H54 (cell line): ENCODE data around the gene CXCR3.
"Not testable (repeated sequence)": the region's sequence is repeated elsewhere in the genome, so short reads cannot be mapped to it uniquely, and the experiment has no call there.

Experiments used
- DNase-seq: peaks from one replicate; pipeline ENCODE4 v3.0.0; 2011; ENCODE audit warnings: low spot score, mixed read lengths; ENCODE audit not compliant: insufficient read length
- FAIRE-seq: peaks from 3 replicates; lab custom pipeline; 2011; peaks lifted over from hg19 to GRCh38; lab: Jason Lieb, UNC
- POLR2A ChIP-seq: IDR thresholded peaks from 2 replicates; pipeline ENCODE4 v1.6.1; 2011; ENCODE audit warnings: low read depth, mild to moderate bottlenecking, low read length

The CXCR3 gene

DNA sequence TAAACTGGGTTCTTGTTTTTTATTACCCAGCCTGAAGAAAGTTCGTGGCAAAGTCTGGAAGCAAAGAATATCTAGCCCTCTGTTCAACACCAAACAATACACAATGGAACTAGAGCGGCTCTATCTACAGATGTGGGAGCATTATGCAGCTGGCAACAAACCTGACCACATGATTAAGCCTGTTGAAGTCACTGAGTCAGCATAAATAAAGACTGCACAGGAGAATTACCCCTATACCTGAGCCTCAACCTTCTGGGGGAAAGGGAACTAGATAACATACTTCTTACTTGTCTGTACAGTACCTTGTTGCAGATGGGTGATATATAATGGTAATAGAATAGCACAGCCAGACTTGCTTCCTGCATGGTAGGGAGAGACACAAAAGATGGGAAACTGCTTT, 44.7 kb downstream of the CXCR3 start:
- FAIRE-seq (no peak), DNase-seq (no peak)
- TF ChIP-seq POLR2A = no peak

DNA sequence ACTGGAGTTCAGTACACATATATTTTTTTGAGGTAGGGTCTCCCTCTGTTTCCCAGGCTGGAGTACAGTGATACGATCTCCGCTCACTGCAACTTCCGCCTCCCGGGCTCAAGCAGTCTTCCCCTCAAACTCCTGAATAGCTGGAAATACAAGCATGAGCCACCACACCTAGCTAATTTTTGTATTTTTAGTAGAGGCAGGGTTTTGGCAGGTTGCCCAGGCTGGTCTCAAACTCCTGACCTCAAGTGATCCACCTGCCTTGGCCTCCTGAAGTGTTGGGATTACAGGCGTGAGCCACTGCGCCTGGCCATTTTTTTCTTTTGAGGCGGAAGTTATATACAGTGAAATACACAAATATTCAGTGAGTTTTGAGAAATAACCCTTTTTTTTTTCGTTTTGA, 46.9 kb downstream of the CXCR3 start:
- not testable (repeated sequence) for DNase-seq, FAIRE-seq
